RWPE2 (cell line): ENCODE measurements around the gene DCXR.

Source experiments
- ATAC-seq: fragments of 200-7000 bp; cut with Tn5 transposase; 3 replicates; pipeline ENCODE4 v1.9.1; 2021; ENCODE audit warnings: low read depth
- DNase-seq: peaks from one replicate; pipeline ENCODE4 v3.0.0-alpha.2; 2020; ENCODE audit warnings: low spot score
- H3K27ac ChIP-seq: fragments of 450-650 bp; 2 replicates; pipeline ENCODE4 v1.5.1; 2017; ENCODE audit warnings: mild to moderate bottlenecking; ENCODE audit not compliant: poor library complexity, severe bottlenecking
- H3K27me3 ChIP-seq: fragments of 250-450 bp; sonication (Bioruptor Pico); 2 replicates; pipeline ENCODE4 v1.5.1; 2021; ENCODE audit warnings: mild to moderate bottlenecking, moderate library complexity; ENCODE audit not compliant: insufficient read depth, poor library complexity, severe bottlenecking
- H3K36me3 ChIP-seq: fragments of 250-450 bp; sonication (Bioruptor Pico); 2 replicates; pipeline ENCODE4 v1.5.1; 2020; ENCODE audit warnings: low read depth, mild to moderate bottlenecking, moderate library complexity
- H3K4me1 ChIP-seq: fragments of 250-450 bp; sonication (Bioruptor Pico); 2 replicates; pipeline ENCODE4 v1.5.1; 2021; ENCODE audit warnings: mild to moderate bottlenecking, moderate library complexity; ENCODE audit not compliant: insufficient read depth, poor library complexity, severe bottlenecking
- H3K4me3 ChIP-seq: fragments of 250-450 bp; sonication (Bioruptor Pico); 2 replicates; pipeline ENCODE4 v1.5.1; 2021; ENCODE audit warnings: mild to moderate bottlenecking, moderate library complexity; ENCODE audit not compliant: severe bottlenecking
- H3K9me3 ChIP-seq: fragments of 250-450 bp; sonication (Bioruptor Pico); 2 replicates; pipeline ENCODE4 v1.5.1; 2021; ENCODE audit warnings: mild to moderate bottlenecking, moderate library complexity; ENCODE audit not compliant: severe bottlenecking
- TF ChIP-seq, protein P1 (sequence below): fragments of 450-650 bp; IDR thresholded peaks from one replicate; pipeline ENCODE4 v1.5.1; 2017; ENCODE audit warnings: mild to moderate bottlenecking, moderate library complexity; ENCODE audit not compliant: poor library complexity, severe bottlenecking

Gene DCXR

DNA sequence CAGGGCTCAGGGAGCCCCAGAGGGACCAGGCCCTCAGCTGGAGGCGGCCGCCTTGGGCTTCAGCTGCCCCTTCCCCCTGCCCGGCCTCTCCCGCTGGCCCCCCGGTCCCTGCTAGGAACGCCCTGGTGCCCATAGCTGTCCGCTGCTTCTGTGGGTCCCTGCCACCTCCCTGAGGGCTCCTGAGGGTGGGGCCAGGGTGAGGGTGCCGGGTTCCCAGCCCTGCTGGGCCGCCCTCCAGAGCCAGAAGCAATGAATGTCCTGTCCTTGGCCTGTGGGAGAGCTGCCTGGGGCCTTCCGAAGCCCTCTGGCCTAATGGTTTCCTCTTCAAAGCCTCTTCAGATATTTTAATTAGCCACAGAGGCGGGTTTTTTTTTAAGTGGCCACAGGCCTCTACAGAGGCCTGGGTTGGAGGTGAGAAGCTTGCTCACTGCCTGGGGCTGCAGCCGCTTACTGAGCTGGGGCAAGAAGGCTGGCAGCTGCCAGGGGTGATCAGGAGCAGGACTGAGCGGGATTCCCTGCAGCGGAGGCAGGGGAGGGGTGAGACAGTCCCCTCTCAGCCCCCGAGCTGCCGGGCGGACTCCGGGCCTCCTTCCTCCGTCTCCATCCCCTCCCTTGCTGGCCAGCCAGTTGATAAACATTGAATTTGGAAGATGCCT is 24.7 kb downstream of the DCXR start:
- DNase-seq, result no peak
- TF ChIP-seq, protein P1, sequence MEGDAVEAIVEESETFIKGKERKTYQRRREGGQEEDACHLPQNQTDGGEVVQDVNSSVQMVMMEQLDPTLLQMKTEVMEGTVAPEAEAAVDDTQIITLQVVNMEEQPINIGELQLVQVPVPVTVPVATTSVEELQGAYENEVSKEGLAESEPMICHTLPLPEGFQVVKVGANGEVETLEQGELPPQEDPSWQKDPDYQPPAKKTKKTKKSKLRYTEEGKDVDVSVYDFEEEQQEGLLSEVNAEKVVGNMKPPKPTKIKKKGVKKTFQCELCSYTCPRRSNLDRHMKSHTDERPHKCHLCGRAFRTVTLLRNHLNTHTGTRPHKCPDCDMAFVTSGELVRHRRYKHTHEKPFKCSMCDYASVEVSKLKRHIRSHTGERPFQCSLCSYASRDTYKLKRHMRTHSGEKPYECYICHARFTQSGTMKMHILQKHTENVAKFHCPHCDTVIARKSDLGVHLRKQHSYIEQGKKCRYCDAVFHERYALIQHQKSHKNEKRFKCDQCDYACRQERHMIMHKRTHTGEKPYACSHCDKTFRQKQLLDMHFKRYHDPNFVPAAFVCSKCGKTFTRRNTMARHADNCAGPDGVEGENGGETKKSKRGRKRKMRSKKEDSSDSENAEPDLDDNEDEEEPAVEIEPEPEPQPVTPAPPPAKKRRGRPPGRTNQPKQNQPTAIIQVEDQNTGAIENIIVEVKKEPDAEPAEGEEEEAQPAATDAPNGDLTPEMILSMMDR, result no peak

DNA sequence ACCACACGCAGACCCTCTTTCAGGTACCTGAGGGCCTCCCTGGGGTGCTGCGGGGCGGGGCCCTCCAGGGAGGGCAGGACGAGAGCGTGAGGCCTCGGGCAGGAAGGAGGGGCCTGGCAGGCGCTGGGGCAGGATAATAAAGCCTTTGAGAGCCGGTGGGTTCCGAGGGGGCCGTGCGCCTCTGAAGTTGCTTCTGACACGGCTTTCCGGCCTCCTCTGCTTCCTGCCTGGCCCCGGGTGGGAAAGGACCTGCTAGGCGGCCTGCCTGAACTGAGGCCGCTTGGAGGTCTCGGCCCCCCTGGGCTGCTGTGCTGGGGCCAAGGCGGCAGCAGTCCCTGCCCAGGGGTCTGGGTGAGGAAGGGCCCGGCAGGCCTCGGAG is 25.2 kb downstream of the DCXR start:
- TF ChIP-seq, protein P1, result no peak
- Histone ChIP-seq H3K4me1 (no peaks in the 10 kb centered on the region), H3K27ac (no peak overlapping the region), H3K36me3 (no peaks in the 10 kb centered on the region), H3K9me3 (no peaks in the 10 kb centered on the region), H3K27me3 (no peaks in the 10 kb centered on the region), H3K4me3 (no peak overlapping the region)
- DNase-seq (no peak), ATAC-seq (no peak)

More for the DNA sequence above, 24.7 kb downstream of the DCXR start:
- H3K36me3 ChIP-seq, result no peaks in the 10 kb centered on the region
- H3K9me3 ChIP-seq, result no peaks in the 10 kb centered on the region
- H3K4me1 ChIP-seq, result no peaks in the 10 kb centered on the region
- no peak for ATAC-seq
- H3K27ac ChIP-seq, result no peak overlapping the region
- no peaks in the 10 kb centered on the region for H3K27me3 ChIP-seq
- H3K4me3 ChIP-seq, result no peak overlapping the region

DNA sequence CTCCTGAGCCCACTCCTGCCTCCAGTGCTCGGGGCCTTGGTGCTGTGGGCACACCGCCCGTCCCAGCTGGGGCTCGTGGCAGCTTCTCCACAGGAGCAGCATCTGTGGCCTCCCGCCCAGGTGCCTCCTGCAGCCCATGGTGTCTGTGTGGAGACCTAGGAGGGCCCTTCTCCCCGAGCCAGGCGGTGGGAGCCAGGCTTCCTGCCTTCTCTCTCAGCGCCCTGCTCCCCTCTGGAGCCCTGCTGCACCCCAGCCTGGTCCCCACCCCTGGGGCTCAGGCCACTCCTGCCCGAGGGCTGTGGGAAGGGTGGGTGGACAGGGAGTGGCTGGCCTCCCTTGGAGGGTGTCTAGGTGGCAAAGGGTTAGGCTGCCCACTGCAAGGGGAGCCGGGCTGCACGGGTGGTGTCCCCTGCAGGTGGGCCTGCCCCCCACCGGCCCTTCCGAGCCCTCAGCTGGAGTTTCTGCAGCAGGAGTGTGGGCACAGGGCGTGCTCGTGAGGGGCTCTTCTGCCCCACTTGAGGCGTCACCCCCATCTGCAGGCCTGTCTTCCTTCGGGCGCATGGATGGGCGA is 25.8 kb downstream of the DCXR start:
- Histone ChIP-seq H3K36me3 (no peaks in the 10 kb centered on the region), H3K4me1 (peaks cover under 1% of the 10 kb centered on the region), H3K27me3 (no peaks in the 10 kb centered on the region), H3K4me3 (no peak overlapping the region), H3K27ac (no peak overlapping the region), H3K9me3 (no peaks in the 10 kb centered on the region)
- ATAC-seq, result no peak
- DNase-seq, result no peak
- TF ChIP-seq, protein P1, result no peak

DNA sequence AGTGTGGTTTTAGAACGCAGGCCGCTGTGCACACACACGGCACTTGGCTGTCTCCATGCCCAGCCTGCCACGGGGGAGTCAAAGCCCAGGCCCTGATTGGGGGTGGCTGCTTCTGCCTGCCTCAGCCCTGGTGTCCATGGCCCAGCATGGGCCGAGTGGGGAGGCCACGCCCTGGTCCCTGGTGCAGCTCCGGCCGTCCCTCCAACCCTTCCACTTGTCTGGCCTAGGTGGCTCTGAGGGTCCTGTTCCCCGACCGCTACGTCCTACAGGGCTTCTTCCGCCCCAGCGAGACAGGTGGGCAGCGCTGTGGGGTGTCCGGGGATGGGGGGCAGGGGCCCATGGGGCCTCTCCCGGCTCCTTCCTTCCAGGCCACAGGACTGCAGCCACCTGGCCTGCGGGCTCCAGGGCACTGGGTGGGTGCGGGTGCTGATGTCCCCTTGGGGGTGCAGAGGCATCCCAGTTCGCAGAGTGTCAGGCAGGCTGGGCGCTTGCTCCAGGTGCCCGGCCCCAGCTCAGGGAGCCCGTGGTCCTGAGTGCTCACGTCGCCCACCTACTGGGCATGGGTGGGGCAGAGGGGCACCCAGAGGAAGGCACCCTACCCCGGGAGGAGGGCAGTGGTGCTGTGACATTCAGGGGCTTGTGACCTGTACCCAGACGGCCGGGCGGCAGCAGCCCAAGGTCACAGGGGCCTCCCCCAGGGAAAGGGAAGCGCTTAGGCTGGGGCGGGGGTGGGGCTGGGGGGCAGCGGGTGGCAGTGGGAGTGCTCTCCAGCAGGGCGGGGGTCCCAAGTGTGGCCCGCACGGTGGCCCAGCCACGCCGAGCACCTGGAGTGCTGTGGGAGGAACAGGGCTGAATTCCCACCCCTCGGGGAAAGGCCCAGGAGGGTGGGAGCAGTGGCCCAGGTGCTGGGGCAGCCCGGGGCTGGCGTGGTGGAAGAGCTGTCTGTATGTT is 26.6 kb downstream of the DCXR start:
- H3K27ac ChIP-seq, result no peak overlapping the region
- ATAC-seq (no peak), DNase-seq (no peak)
- no peaks in the 10 kb centered on the region for H3K27me3 ChIP-seq
- H3K36me3 ChIP-seq, result no peaks in the 10 kb centered on the region
- TF ChIP-seq, protein P1, result no peak
- peaks cover 9% of the 10 kb centered on the region for H3K4me1 ChIP-seq
- H3K9me3 ChIP-seq, result no peaks in the 10 kb centered on the region
- no peak overlapping the region for H3K4me3 ChIP-seq
